Mesothelial cell of epicardium (in vitro differentiated cells): ENCODE data around the gene HOMER3. TPM values are rescaled to one million over a fixed set of nuclear protein-coding genes. Genes with fewer than 3 reads are reported as not detected.

Source experiments
- DNase-seq, 2 experiments: peaks; one replicate each; pipeline ENCODE4 v3.0.0; 2021; ENCODE audit warnings: low spot score in 2 of 2; ENCODE audit not compliant: unreplicated experiment in 2 of 2
- H3K27ac Mint-ChIP-seq: 2 replicates; pipeline ENCODE4 v1.8.0; 2021; ENCODE audit warnings: mixed read lengths
- H3K27me3 Mint-ChIP-seq: 2 replicates; pipeline ENCODE4 v1.8.0; 2021; ENCODE audit warnings: low read depth, mixed read lengths
- H3K36me3 Mint-ChIP-seq: 2 replicates; pipeline ENCODE4 v1.8.0; 2021; ENCODE audit warnings: mixed read lengths
- H3K4me1 Mint-ChIP-seq: 2 replicates; pipeline ENCODE4 v1.8.0; 2021; ENCODE audit warnings: mixed read lengths
- H3K4me3 Mint-ChIP-seq: 2 replicates; pipeline ENCODE4 v1.8.0; 2021; ENCODE audit warnings: mild to moderate bottlenecking, moderate library complexity, mixed read lengths
- H3K9me3 Mint-ChIP-seq: 2 replicates; pipeline ENCODE4 v1.8.0; 2021; ENCODE audit warnings: mixed read lengths
- CTCF ChIP-seq: fragments of 200-600 bp; sonication (generic); IDR thresholded peaks from one replicate; pipeline ENCODE4 v1.5.0; 2021; ENCODE audit warnings: antibody characterized with exemption; ENCODE audit not compliant: unreplicated experiment
- total RNA-seq: library from RNA; stranded (reverse); gene quantifications from 3 replicates; pipeline ENCODE4 v1.2.1, GENCODE V29; 2021

Gene HOMER3
- total RNA-seq, 1 donor from 2014 or later, result 53.7 TPM

DNA sequence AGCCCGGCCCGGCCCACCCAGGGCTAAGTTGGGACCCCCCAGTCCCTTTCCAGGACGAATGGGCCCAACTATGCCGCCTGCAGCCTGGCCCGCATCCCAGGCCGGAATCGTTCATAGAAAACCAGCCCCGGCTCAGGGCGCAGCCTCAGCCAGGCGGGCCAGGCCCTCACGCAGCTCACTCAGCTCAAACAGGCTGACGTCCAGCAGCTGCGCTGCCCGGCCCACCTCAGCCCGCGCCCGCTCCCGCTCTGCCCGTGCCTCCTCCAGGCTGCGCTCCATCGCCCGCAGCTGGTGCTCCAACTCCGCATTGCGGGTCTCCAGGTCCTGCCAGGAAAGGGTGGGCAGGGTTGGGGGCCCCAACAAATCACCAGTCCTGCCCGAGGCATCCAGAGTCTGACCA, 11.7 kb downstream of the HOMER3 start:
- no peaks in the 10 kb centered on the region for H3K27me3 Mint-ChIP-seq
- TF ChIP-seq CTCF, result no peak
- H3K9me3 Mint-ChIP-seq, result no peaks in the 10 kb centered on the region
- no peak for DNase-seq
- H3K4me1 Mint-ChIP-seq, result peaks cover 3% of the 10 kb centered on the region
- peaks cover 21% of the 10 kb centered on the region for H3K36me3 Mint-ChIP-seq
- no peak overlapping the region for H3K4me3 Mint-ChIP-seq
- H3K27ac Mint-ChIP-seq, result no peak overlapping the region

GRCh38 chr19:18928018-18928805, 12.8 kb downstream of the HOMER3 start:
- peaks cover 3% of the 10 kb centered on the region for H3K4me1 Mint-ChIP-seq
- TF ChIP-seq CTCF, result no peak
- peaks cover 20% of the 10 kb centered on the region for H3K36me3 Mint-ChIP-seq
- no peaks in the 10 kb centered on the region for H3K9me3 Mint-ChIP-seq
- DNase-seq, result no peak
- no peak overlapping the region for H3K4me3 Mint-ChIP-seq
- H3K27me3 Mint-ChIP-seq, result no peaks in the 10 kb centered on the region
- H3K27ac Mint-ChIP-seq, result no peak overlapping the region

- no peak for DNase-seq
- Mint-ChIP-seq H3K4me1 (peaks cover 8% of the 10 kb centered on the region), H3K27ac (no peak overlapping the region), H3K36me3 (peaks cover 19% of the 10 kb centered on the region), H3K4me3 (no peak overlapping the region), H3K9me3 (no peaks in the 10 kb centered on the region), H3K27me3 (no peaks in the 10 kb centered on the region)
- TF ChIP-seq CTCF, result no peak
Measured at GRCh38 chr19:18924684-18925213, 16.3 kb downstream of the HOMER3 start.

- Mint-ChIP-seq H3K4me3 (no peak overlapping the region), H3K4me1 (peaks cover 25% of the 10 kb centered on the region), H3K9me3 (no peaks in the 10 kb centered on the region), H3K36me3 (peaks cover 19% of the 10 kb centered on the region), H3K27me3 (no peaks in the 10 kb centered on the region), H3K27ac (no peak overlapping the region)
- no peak for DNase-seq
- no peak for TF ChIP-seq CTCF
Measured at GRCh38 chr19:18922228-18922985, 18.6 kb downstream of the HOMER3 start.

DNA sequence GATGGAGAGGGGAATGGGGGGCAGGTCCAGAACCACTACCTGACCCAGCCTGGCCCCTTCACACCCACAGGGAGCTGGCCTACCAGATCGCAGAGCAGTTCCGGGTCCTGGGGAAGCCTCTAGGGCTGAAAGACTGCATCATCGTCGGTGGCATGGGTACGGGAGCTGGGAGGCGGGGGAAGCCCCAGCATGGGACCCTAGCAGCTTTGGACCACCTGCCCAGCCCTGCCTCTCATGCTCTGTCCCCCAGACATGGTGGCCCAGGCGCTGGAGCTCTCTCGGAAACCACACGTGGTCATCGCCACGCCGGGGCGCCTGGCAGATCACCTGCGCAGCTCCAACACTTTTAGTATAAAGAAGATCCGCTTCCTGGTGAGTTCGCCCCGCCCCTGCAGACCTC, 19.4 kb downstream of the HOMER3 start:
- H3K27ac Mint-ChIP-seq, result no peak overlapping the region
- H3K4me3 Mint-ChIP-seq, result peak overlapping the region; percentile 56
- no peaks in the 10 kb centered on the region for H3K27me3 Mint-ChIP-seq
- no peak for TF ChIP-seq CTCF
- no peak for DNase-seq
- H3K4me1 Mint-ChIP-seq, result peaks cover 29% of the 10 kb centered on the region
- peaks cover 19% of the 10 kb centered on the region for H3K36me3 Mint-ChIP-seq
- no peaks in the 10 kb centered on the region for H3K9me3 Mint-ChIP-seq
